Epithelial cell of esophagus (primary cell): Measurements from ENCODE around the gene ECHDC3.

Source experiments
- DNase-seq: peaks from one replicate; pipeline ENCODE4 v3.0.0; 2010; ENCODE audit warnings: low read depth
- H3K4me3 ChIP-seq: 2 replicates; pipeline ENCODE4 v1.5.1; 2011; ENCODE audit warnings: mild to moderate bottlenecking, low read length, control low read depth
- TF ChIP-seq, protein P1 (sequence below): IDR thresholded peaks from 2 replicates; pipeline ENCODE4 v1.5.1; 2011; ENCODE audit warnings: low read depth, mild to moderate bottlenecking, low read length, control low read depth, inconsistent platforms; ENCODE audit not compliant: insufficient read depth; ENCODE audit errors: missing control alignments

The ECHDC3 gene

DNA sequence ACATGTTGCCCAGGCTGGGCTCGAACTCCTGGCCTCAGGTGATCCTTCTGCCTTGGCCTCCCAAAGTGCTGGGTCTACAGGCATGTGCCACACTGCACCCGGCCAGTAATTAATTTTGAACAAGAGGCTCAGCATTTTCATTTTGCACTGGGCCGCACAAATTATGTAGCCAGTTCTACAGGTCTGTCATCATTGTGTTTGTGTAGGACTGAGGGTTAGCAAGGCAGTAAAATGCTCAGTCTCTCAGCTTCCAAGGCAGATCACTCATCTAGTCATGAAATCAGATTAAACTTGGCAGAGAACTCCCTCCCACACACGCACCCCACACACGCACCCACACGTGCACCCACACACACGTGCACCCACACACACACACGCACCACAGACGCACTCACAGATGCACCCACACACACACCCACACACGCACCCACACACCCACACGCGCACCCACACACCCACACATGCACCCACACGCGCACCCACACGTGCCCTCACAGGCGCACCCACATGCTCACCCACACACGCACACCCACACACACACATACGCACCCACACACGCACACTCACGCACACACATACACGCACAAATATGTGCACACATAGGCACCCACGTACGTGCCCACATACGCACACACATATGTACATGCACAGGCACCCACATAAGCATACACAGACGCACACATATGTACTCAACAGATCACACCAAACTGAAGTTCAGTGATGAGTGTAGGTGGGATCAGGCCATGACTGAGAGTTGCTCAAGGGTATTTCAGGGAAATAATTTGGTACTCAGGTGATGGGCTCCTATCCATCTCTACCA lies 53.1 kb downstream of the ECHDC3 start:
- TF ChIP-seq, protein P1, sequence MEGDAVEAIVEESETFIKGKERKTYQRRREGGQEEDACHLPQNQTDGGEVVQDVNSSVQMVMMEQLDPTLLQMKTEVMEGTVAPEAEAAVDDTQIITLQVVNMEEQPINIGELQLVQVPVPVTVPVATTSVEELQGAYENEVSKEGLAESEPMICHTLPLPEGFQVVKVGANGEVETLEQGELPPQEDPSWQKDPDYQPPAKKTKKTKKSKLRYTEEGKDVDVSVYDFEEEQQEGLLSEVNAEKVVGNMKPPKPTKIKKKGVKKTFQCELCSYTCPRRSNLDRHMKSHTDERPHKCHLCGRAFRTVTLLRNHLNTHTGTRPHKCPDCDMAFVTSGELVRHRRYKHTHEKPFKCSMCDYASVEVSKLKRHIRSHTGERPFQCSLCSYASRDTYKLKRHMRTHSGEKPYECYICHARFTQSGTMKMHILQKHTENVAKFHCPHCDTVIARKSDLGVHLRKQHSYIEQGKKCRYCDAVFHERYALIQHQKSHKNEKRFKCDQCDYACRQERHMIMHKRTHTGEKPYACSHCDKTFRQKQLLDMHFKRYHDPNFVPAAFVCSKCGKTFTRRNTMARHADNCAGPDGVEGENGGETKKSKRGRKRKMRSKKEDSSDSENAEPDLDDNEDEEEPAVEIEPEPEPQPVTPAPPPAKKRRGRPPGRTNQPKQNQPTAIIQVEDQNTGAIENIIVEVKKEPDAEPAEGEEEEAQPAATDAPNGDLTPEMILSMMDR: no peak
- H3K4me3 ChIP-seq: no peak overlapping the region
- DNase-seq: peak; percentile 41

DNA sequence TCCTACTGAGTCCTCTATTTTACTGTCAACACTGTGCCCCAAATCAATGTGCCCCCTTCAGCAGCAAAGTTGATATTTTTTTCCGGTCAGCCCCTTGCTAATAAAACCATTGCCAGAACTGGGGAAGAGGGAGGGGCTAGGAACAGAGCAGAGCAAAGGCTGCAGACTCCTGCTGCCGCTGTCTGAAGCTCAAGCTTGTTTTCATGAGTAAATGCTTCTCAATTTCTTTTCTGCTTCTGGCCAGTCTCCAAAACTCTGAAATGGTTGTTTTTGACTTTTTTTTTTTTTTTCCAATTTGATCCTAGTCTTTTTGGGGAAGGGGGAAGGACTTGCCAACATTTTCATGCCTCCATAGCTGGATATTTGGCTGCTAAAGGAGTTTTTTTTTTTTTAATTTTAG lies 54.3 kb downstream of the ECHDC3 start:
- H3K4me3 ChIP-seq: no peak overlapping the region
- DNase-seq: no peak
- TF ChIP-seq, protein P1: no peak

DNA sequence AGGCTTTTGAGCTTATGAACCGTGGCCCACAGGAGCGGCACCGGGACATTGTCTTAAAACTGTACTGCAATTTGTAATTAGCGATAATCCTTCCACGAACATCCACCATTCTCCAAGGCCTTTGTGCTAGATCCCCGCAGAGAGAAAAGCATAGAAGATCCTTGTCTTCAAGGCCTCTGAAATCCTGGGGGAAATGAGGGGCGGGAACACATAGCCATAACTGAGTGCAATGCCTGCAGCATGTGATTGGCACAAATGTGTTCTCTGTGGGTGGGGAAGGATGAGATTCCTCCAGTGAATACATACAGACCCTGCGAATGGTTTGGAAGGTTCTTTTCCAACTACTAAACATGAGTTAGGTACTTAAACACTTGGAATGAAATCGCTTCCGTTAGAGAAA lies 55.1 kb downstream of the ECHDC3 start:
- no peak for DNase-seq
- no peak overlapping the region for H3K4me3 ChIP-seq

DNA sequence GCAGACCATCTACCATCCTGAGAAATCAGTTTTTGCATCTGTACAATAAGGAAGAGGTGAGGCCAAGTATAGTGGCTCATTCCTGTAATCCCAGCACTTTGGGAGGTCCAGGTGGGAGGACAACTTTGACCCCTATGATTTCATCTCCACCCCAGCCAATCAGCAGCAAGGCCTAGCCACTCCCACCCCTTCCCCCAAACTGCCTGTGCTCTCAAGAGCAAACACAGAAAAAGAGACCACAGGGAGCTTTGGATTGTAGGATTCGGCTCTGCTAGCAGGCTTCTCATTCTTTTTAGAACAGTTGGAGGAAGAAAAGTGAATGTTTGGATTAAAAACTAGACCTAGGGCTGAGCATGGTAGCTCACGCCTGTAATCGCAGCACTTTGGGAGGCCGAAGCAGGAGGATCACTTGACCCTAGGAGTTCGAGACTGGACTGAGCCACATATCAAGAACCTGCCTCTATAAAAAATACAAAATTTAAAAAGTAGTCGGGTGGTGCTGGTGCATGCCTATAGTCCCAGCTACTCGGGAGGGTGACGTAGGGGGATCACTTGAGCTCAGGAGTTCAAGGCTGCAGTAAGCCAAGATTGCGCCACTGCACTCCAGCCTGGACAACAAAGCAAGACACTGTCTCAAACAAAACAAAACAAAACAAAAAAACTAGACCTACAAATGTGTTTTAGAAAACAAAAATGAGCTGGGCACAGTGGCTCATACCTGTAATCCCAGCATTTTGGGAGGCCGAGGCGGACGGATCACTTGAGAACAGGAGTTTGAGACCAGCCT lies 55.9 kb downstream of the ECHDC3 start:
- H3K4me3 ChIP-seq: no peak overlapping the region
- no peak for DNase-seq
- TF ChIP-seq, protein P1: no peak

More for the DNA sequence above, 55.1 kb downstream of the ECHDC3 start:
- TF ChIP-seq, protein P1: no peak

DNA sequence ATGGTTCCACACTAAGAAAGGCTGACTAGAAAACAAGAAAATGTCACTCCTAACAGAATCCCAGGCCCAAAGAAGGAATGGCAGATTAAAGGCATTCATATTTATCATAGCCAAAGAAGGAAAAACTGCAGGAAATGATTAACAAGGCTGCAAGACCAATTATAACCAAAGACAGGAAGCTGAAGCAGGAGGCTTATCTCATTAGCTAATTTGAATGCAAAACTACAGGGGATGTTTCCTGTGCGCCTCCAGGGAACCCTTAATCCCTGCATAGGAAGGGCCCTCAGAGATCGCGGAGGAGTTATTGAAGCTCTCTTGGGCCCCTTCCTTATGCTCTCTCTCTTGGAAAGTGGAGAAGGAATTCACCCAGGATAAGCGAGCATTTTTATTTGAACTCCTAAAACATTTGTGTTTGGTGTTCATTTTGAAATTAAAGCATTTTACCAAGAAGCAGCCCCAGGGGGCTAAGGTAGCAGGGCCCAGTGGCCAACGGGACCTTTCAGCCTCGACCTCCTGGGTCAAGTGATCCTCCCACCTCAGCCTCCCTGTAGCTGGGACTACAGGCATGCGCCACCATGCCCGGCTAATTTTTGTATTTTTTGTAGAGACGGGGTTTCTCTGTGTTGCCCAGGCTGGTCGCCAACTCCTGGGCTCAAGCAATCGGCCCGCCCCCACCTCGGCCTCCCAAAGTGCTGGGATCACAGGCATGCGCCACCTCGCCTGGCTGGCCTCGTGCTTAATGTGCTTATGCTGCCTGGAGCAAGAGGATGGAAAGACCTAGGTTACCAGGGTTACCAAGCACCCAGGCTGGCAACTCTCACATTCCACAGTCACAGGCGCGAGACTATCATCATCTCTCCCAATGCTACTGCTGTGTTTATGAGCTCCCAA lies 56.9 kb downstream of the ECHDC3 start:
- no peak for DNase-seq
- H3K4me3 ChIP-seq: no peak overlapping the region
- TF ChIP-seq, protein P1: no peak

DNA sequence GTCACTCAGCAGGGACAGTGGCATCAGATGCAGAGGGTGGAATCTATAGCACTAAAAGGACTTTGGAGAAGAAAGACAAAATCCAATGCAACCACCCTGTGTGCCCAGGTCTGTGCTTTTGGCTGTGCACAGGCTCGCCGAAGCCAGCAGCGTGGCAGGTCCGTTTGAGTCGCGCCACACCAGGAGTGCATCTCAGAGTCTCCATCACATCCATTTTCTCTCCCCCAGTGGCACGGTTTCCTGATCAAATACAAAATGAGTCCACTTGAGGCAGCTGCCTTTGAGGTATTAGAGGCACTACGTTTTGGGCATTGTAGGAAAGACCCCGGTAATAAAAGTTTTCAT lies 57.5 kb downstream of the ECHDC3 start:
- DNase-seq: no peak
- TF ChIP-seq, protein P1: no peak
- no peak overlapping the region for H3K4me3 ChIP-seq
